Uterus (tissue), 2 donors: Measurements from ENCODE around the gene PC.

Experiments
- CTCF ChIP-seq, 4 experiments: fragments of 200-600 bp in 2 of 4; fragments of 450-650 bp in 2 of 4; sonication (generic) in 2 of 4; IDR thresholded peaks; one replicate each; pipeline ENCODE4 v1.5.1; 2016 to 2019; ENCODE audit warnings: antibody characterized with exemption in 4 of 4, mild to moderate bottlenecking in 2 of 4, moderate library complexity in 1 of 4
- POLR2A ChIP-seq, 2 donors: fragments of 450-650 bp; IDR thresholded peaks; one replicate each; pipeline ENCODE4 v1.6.1; 2016; ENCODE audit warnings: antibody characterized with exemption in 2 of 2, mild to moderate bottlenecking in 1 of 2, moderate library complexity in 1 of 2

- TF ChIP-seq CTCF (IDR thresholded peaks at IDR 0.05): no peak
- no peak for TF ChIP-seq POLR2A (IDR thresholded peaks at IDR 0.05)
Observed at GRCh38 chr11:66846671-66847091, 111.5 kb downstream of the PC start.
